Natural killer cell (primary cell): ENCODE measurements around the gene KAZN. TPM values are rescaled to one million over a fixed set of nuclear protein-coding genes. Genes with fewer than 3 reads are reported as not detected.

Experiments used
- ATAC-seq, 3 donors: fragments of 150-1000 bp in 2 of 3; fragments of 200-7000 bp in 1 of 3; cut with Tn5 transposase; 1 replicate in 1 of 3; 2 replicates in 2 of 3; pipeline ENCODE4 v1.10.0; 2021; ENCODE audit warnings: mild to moderate bottlenecking in 2 of 3, moderate library complexity in 2 of 3
- DNase-seq, 2 donors: peaks; one replicate each; pipeline versions ENCODE4 v3.0.0 to v3.0.0-alpha.2; 2013 to 2021; ENCODE audit warnings: mixed read lengths in 1 of 2
- H3K27ac ChIP-seq: one replicate; pipeline ENCODE4 v1.5.1; 2013; ENCODE audit warnings: mild to moderate bottlenecking, low read length
- H3K27me3 ChIP-seq: one replicate; pipeline ENCODE4 v1.6.1; 2013; ENCODE audit warnings: low read length; ENCODE audit not compliant: control insufficient read depth, insufficient read depth
- H3K36me3 ChIP-seq: one replicate; pipeline ENCODE4 v1.6.1; 2013; ENCODE audit warnings: low read length; ENCODE audit not compliant: control insufficient read depth, insufficient read depth
- H3K4me1 ChIP-seq: one replicate; pipeline ENCODE4 v1.6.1; 2013; ENCODE audit warnings: low read length; ENCODE audit not compliant: control insufficient read depth, insufficient read depth
- H3K4me3 ChIP-seq: one replicate; pipeline ENCODE4 v1.5.1; 2013; ENCODE audit warnings: low read length
- H3K9me3 ChIP-seq: one replicate; pipeline ENCODE4 v1.6.1; 2013; ENCODE audit warnings: low read length; ENCODE audit not compliant: control insufficient read depth, insufficient read depth
- H3K27ac Mint-ChIP-seq, 2 donors: one replicate each; pipeline ENCODE4 v1.8.0; 2022; ENCODE audit warnings: mild to moderate bottlenecking in 2 of 2, mixed read lengths in 2 of 2, moderate library complexity in 1 of 2
- H3K27me3 Mint-ChIP-seq, 2 donors: one replicate each; pipeline ENCODE4 v1.8.0; 2022; ENCODE audit warnings: low read depth in 2 of 2, mixed read lengths in 2 of 2
- H3K36me3 Mint-ChIP-seq: one replicate; pipeline ENCODE4 v1.8.0; 2022; ENCODE audit warnings: mixed read lengths
- H3K4me1 Mint-ChIP-seq, 2 donors: one replicate each; pipeline ENCODE4 v1.8.0; 2022; ENCODE audit warnings: mixed read lengths in 2 of 2
- H3K4me3 Mint-ChIP-seq: one replicate; pipeline ENCODE4 v1.8.0; 2022; ENCODE audit warnings: mild to moderate bottlenecking, moderate library complexity, mixed read lengths
- H3K9me3 Mint-ChIP-seq, 2 donors: one replicate each; pipeline ENCODE4 v1.8.0; 2022; ENCODE audit warnings: mixed read lengths in 2 of 2
- WGBS: methylation state at CpG from one replicate; pipeline ENCODE4 v1.1.7; 2013; ENCODE audit warnings: missing lambda C conversion rate; ENCODE audit not compliant: insufficient coverage; 5-methylcytosine and 5-hydroxymethylcytosine counted together
- intact Hi-C: fragments of 100-400 bp; cut with micrococcal nuclease; formaldehyde crosslinking; loops from one replicate; pipeline ENCODE4 v1.14.2; 2022
- total RNA-seq, 4 donors: library from RNA; stranded (reverse); fragments of 120-200 nt in 1 of 4; gene quantifications; one replicate each; pipeline versions ENCODE4 v1.2.3 to v1.2.4, GENCODE V29; 2013 to 2022
- TF ChIP-seq, protein P1 (sequence below): fragments of 200-600 bp; IDR thresholded peaks from one replicate; pipeline ENCODE4 v1.8.0; 2022; ENCODE audit warnings: antibody characterized with exemption

Gene KAZN
- total RNA-seq, 3 donors from 2014 or later (not counting 1 experiment from before 2014, with no cell fraction given), result 1.2 to 2.0 (median 1.7) TPM

DNA sequence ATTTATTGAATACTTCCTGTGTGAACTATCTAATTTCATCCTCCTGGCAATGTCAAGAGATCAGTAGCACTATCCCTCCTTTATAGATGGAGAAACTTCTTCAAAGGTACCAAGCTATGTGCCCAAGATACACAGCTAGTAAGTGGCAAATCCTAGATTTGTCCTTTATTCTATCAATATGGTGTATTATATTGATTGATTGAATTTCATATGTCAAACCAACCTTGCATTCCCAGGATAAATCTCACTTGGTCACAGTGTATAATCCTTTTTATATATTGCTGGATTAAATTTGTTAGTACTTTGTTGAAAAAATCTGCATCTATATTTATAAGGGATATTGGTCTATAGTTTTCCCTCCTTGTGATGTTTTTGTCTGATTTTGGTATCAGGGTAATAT, 506.3 kb downstream of the KAZN start:
- intact Hi-C loops, result loop anchor here (5.0 kb wide), 1 partner anchor 322 kb away; no protein-coding TSS in a partner anchor
- H3K36me3 Mint-ChIP-seq, result no peaks in the 10 kb centered on the region
- no peak overlapping the region for H3K4me3 Mint-ChIP-seq
- TF ChIP-seq, protein P1, sequence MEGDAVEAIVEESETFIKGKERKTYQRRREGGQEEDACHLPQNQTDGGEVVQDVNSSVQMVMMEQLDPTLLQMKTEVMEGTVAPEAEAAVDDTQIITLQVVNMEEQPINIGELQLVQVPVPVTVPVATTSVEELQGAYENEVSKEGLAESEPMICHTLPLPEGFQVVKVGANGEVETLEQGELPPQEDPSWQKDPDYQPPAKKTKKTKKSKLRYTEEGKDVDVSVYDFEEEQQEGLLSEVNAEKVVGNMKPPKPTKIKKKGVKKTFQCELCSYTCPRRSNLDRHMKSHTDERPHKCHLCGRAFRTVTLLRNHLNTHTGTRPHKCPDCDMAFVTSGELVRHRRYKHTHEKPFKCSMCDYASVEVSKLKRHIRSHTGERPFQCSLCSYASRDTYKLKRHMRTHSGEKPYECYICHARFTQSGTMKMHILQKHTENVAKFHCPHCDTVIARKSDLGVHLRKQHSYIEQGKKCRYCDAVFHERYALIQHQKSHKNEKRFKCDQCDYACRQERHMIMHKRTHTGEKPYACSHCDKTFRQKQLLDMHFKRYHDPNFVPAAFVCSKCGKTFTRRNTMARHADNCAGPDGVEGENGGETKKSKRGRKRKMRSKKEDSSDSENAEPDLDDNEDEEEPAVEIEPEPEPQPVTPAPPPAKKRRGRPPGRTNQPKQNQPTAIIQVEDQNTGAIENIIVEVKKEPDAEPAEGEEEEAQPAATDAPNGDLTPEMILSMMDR, result no peak
- no peak for DNase-seq
- Histone ChIP-seq H3K27ac (no peak overlapping the region), H3K4me3 (no peak overlapping the region), H3K27me3 (peaks cover 12% of the 10 kb centered on the region), H3K9me3 (no peaks in the 10 kb centered on the region), H3K36me3 (no peaks in the 10 kb centered on the region), H3K4me1 (peaks cover 11% of the 10 kb centered on the region)
- ATAC-seq, result no peak
- H3K4me1 Mint-ChIP-seq, result peaks cover 15 to 17% of the 10 kb centered on the region in 2 donors
- H3K9me3 Mint-ChIP-seq, result no peaks in the 10 kb centered on the region
- H3K27ac Mint-ChIP-seq, result no peak overlapping the region
- H3K27me3 Mint-ChIP-seq, result peaks cover 15 to 23% of the 10 kb centered on the region in 2 donors

GRCh38 chr1:15106608-15107007, 508.1 kb downstream of the KAZN start:
- H3K36me3 ChIP-seq, result no peaks in the 10 kb centered on the region
- H3K9me3 ChIP-seq, result no peaks in the 10 kb centered on the region
- H3K4me1 ChIP-seq, result no peaks in the 10 kb centered on the region
- no peak overlapping the region for H3K27ac ChIP-seq
- Mint-ChIP-seq H3K9me3 (no peaks in the 10 kb centered on the region), H3K27me3 (peaks cover 3 to 5% of the 10 kb centered on the region in 2 donors), H3K4me1 (no peaks in the 10 kb centered on the region), H3K36me3 (no peaks in the 10 kb centered on the region), H3K27ac (no peak overlapping the region), H3K4me3 (no peak overlapping the region)
- WGBS, result 32% methylated on average over 7 of the region's 7 CpGs
- no peak overlapping the region for H3K4me3 ChIP-seq
- TF ChIP-seq, protein P1, result no peak
- DNase-seq (no peak), ATAC-seq (no peak)
- H3K27me3 ChIP-seq, result no peaks in the 10 kb centered on the region
- intact Hi-C loops, result no loop called here

GRCh38 chr1:15107058-15107687, 508.7 kb downstream of the KAZN start:
- H3K27ac ChIP-seq, result no peak overlapping the region
- H3K4me3 ChIP-seq, result no peak overlapping the region
- Mint-ChIP-seq H3K36me3 (no peaks in the 10 kb centered on the region), H3K27me3 (no peaks in the 10 kb centered on the region), H3K4me1 (peaks cover 0 to 4% of the 10 kb centered on the region in 2 donors), H3K9me3 (no peaks in the 10 kb centered on the region), H3K4me3 (no peak overlapping the region), H3K27ac (no peak overlapping the region)
- H3K27me3 ChIP-seq, result no peaks in the 10 kb centered on the region
- no peak for DNase-seq
- no peaks in the 10 kb centered on the region for H3K36me3 ChIP-seq
- intact Hi-C loops, result no loop called here
- TF ChIP-seq, protein P1, result no peak
- H3K4me1 ChIP-seq, result no peaks in the 10 kb centered on the region
- ATAC-seq, result no peak
- H3K9me3 ChIP-seq, result no peaks in the 10 kb centered on the region
- whole genome bisulfite sequencing, result no CpG with 5 or more reads among the region's 1 CpG

DNA sequence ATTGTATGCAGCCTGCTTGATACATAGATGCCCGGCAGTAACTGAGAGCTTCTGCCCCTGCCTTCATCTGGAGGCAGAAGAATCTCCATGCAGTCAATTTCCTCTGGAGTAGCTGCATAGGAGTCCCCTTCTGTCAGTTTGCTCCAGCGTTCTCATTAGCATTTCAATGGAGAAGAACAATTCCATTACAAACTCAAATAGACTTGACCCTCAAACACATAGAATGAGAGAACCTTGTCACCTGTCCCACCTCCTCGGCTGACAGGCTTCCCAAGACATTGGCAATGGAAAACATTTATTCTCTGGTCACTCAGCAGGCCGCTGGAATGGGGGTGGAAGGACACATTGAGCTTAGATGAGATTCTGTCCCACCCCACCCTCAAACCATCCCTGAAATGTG, 509.4 kb downstream of the KAZN start:
- Histone ChIP-seq H3K4me1 (peaks cover 3% of the 10 kb centered on the region), H3K4me3 (no peak overlapping the region), H3K27me3 (no peaks in the 10 kb centered on the region), H3K27ac (no peak overlapping the region), H3K9me3 (no peaks in the 10 kb centered on the region), H3K36me3 (no peaks in the 10 kb centered on the region)
- no peaks in the 10 kb centered on the region for H3K36me3 Mint-ChIP-seq
- DNase-seq (no peak), ATAC-seq (no peak)
- peaks cover 0 to 5% of the 10 kb centered on the region in 2 donors for H3K4me1 Mint-ChIP-seq
- TF ChIP-seq, protein P1, result no peak
- no peaks in the 10 kb centered on the region for H3K27me3 Mint-ChIP-seq
- H3K9me3 Mint-ChIP-seq, result no peaks in the 10 kb centered on the region
- intact Hi-C loops, result no loop called here
- 64% methylated on average over 4 of the region's 4 CpGs for WGBS
- no peak overlapping the region for H3K4me3 Mint-ChIP-seq
- H3K27ac Mint-ChIP-seq, result no peak overlapping the region
